Esophagus squamous epithelium (tissue), 4 donors: ENCODE results near the gene TECPR1.
A peak's percentile ranks its signal among the peaks of the same experiment; 100 is the strongest.

Experiments
- CTCF ChIP-seq, 6 experiments: fragments of 450-650 bp in 4 of 6; fragments of 200-600 bp in 2 of 6; sonication (generic) in 2 of 6; IDR thresholded peaks; one replicate each; pipeline ENCODE4 v1.5.1; 2016 to 2019; ENCODE audit warnings: antibody characterized with exemption in 6 of 6, mild to moderate bottlenecking in 4 of 6, moderate library complexity in 4 of 6
- POLR2A ChIP-seq, 4 donors: fragments of 450-650 bp; IDR thresholded peaks; one replicate each; pipeline ENCODE4 v1.6.1; 2017; ENCODE audit warnings: antibody characterized with exemption in 4 of 4, mild to moderate bottlenecking in 4 of 4, moderate library complexity in 3 of 4

DNA sequence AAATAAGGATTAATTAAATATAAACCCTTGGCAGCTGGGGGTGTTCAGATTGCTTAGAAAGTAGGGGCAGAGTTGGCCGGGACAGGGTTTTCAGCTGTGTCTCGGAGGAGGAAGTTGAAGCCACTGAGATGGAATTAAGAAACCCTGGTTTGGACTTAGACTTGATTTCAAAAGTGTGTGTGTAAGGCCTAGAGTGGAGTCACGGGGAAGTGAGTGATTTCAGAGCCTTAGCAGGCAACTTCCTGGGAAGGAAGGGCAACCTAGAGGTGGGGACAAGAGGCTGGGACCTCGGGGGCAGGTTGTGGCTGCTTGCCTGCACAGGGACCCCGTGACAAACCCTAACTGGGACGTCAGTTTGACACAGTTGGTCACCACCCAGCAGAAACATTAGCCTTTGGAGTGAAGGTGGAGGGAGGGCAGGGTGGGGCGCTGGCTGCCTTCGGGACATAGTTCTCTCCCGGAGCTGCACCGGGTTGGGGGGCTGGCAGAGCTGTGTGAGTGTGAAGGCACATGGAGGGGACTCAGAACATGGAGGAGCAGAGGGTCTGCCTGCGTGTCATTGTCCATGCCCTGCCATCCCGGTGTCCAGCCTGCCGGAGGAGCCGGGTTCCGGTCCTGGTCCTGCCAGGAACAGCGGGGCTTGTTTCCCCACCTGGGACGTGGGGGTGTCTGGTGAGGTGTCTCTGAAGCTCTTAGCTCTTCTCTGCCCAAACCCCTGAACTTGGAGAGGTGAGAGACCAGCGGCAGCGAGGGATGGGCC lies 31.3 kb upstream of the TECPR1 start:
- TF ChIP-seq POLR2A (IDR thresholded peaks at IDR 0.05) (peak in 1 of 4 donors; percentile 62), CTCF (IDR thresholded peaks at IDR 0.05) (no peak)
